Measurements from ENCODE around the gene CMBL. TPM values are rescaled to one million over a fixed set of nuclear protein-coding genes. Genes with fewer than 3 reads are reported as not detected.
"Not testable (repeated sequence)": the region's sequence is repeated elsewhere in the genome, so short reads cannot be mapped to it uniquely, and the experiment has no call there.

CMBL gene
- total RNA-seq, 2 donors from 2014 or later, result 11.8 to 20.4 TPM

DNA sequence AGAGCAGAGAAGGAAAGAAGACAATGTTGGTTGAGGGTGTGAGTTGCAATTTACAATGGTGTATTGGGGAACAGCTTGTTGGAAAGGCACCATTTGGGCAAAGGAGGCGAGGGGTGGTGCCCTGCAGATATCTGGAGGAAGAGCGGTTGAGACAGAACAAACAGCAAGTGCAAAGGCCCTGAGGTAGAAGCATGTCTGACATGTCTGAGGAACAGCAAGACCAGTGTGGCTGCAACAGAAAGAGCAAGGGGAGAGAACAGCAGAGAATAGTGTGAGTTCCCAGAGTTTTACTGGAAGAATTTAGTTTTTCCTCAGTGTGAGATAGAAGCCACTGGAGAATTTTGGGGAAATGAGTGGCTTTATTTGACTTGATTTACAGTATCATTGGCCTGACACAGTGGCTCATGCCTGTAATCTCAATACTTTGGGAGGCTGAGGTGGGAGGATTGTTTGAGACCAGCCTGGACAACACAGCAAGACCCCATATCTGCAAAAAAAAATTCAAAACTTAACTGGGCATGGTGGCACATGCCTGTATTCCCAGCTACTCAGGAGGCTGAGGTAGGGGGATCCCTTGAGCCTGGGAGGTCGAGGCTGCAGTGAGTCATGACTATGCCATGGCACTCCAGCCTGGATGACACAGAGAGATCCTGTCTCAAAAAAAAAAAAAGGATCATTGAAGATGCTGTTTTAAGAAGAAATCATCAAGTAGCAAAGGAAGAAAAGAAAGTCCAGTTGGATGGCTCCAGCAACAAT is 13.6 kb downstream of the CMBL start:
- intact Hi-C loops (cut with DNase I), result no loop called here
- DNase-seq (ENCODE audit: low spot score), result peak; percentile 16

DNA sequence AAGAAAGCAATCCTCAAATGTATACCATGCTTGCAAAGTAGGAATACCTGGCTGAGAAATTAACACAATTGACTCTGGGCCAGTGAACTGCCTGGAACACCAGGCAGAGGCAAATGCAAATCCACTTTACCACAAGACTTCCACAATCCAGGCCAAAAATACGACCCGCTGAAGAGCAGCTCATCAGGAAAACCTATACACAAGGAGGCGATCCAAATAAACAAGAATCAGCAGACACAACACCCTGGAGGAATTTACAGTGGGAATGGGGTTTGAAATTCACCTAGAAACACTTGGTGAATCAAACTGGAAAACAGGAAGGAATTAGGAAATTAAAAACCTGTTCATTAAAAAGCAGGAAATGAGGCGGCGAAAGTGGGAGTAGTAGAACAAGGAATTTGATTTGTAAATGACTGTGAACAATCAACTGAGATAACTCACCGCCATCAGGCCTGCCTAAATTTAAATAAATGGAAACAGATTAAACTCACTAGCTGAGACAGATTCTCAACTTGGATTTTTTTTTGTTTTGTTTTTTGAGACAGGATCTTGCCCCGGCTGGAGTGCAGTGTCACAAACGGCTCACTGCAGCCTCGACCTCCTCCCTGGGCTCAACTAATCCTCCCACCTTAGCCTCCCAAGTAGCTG is 15.9 kb downstream of the CMBL start:
- DNase-seq (ENCODE audit: low spot score), result peak; percentile 47
- intact Hi-C loops (cut with DNase I), result no loop called here

DNA sequence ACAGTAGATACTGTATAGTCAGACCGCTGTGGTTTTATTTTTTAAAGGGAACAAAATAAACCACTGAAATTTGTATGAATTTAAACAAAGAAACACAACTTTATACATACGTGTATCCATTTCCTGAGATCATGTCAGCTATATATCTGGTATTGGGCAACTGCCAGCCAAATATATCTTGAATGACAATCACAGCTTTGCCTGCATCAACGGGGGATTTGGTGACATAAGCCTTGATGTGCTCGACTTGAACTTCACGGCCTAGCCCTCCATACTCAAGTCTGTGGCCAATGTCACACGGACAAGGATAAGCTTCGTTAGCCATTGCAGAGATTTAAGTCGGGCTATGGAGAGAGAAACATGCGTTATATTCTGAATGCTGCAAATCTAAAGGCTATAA is 17.3 kb downstream of the CMBL start:
- DNase-seq (ENCODE audit: low spot score), result no peak
- intact Hi-C loops (cut with DNase I), result no loop called here

DNA sequence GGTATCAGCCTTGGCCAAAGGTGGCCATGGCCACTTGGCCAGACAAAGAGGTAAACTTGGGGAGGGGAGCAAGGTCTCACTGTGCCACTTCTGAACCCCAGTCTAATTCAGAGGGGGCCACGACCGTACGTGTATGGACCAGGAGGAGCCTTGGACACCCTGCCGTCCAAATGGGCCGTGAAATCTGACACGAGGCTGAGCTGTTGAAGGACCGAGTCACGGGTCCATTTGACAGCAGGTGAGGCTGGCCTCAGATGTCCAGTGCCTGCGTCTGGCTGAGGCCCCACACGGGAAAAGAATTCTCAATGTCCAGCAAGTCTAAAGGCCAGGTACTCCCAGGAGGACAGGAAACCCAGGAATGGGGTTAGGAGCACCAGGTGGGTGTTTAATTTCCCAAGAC is 17.7 kb downstream of the CMBL start:
- DNase-seq (ENCODE audit: low spot score), result peak; percentile 38
- intact Hi-C loops (cut with DNase I), result loop anchor here (10.0 kb wide), 1 partner anchor 135 kb away; no protein-coding TSS in a partner anchor

DNA sequence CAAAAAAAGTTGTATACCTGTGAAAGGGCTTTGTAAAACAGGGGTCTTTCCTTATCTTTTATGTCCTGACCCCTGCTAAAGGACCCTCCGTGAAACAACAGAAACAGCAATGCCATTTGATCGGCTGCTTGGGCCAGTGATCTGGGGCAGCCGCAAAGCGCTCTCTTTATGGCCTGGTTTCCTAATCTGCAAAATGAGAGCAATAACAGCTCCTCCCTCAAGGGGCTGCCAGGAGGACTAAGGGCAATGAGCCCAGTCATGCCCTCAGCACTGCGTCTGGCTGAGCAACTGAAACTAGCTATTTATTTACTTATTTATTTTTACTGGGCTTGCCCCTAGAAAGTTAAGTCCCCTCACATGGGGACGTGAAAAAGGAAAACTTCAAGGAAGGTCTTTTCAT is 18.3 kb downstream of the CMBL start:
- intact Hi-C loops (cut with DNase I), result loop anchor here (10.0 kb wide), 1 partner anchor 135 kb away; no protein-coding TSS in a partner anchor
- DNase-seq (ENCODE audit: low spot score), result no peak

DNA sequence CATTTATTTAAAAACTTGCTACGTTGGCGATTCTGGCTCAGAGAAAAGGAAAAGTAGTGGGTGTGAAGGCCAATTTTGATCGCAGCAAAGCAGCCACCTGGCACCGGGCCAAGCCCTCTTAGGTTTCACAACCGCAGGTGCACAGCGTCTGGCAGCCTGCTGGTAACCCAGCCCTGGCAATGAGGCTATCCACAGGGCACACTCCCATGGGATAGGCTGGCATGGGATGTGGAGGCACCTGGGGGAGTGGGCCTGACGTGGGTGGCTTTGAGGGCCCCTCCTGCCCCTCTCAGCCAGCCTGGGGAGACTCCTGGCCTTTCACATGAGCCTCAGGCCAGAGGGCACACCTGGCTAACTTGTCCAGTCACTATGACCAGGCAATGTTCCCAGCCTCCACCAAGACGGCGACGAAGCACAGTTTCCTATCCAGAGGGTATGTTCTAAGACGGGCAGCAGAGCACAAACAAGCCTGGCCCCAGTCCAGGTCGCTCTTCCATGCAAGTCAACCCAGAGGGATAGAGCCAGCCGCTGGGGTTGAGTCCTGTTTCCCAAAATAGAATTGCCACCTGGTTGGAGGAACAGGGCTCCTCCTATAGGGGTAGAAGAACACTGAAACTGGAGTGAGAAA is 19.0 kb downstream of the CMBL start:
- no peak for DNase-seq (ENCODE audit: low spot score)
- intact Hi-C loops (cut with DNase I), result loop anchor here (10.0 kb wide), 1 partner anchor 136 kb away; no protein-coding TSS in a partner anchor

DNA sequence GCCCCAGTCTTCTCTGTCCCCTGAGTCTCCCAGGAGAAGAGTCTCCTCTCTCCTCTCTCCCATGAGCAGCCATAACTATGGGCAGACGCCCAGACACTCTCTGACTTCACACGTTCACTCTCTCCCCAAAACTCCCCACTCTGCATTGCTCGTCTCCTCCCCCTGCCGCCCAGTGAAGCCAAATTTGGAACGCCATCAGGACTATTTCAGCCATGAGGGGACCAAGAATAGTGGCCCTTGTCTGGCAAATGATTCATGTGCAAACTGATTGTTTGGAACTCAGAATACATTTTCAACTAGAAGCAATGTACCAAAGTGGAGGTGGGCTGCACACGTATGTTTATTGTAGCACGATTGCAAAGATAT is 20.9 kb downstream of the CMBL start:
- intact Hi-C loops (cut with DNase I), result loop anchor here (10.0 kb wide), 1 partner anchor 138 kb away; no protein-coding TSS in a partner anchor
- DNase-seq (ENCODE audit: low spot score), result no peak

DNA sequence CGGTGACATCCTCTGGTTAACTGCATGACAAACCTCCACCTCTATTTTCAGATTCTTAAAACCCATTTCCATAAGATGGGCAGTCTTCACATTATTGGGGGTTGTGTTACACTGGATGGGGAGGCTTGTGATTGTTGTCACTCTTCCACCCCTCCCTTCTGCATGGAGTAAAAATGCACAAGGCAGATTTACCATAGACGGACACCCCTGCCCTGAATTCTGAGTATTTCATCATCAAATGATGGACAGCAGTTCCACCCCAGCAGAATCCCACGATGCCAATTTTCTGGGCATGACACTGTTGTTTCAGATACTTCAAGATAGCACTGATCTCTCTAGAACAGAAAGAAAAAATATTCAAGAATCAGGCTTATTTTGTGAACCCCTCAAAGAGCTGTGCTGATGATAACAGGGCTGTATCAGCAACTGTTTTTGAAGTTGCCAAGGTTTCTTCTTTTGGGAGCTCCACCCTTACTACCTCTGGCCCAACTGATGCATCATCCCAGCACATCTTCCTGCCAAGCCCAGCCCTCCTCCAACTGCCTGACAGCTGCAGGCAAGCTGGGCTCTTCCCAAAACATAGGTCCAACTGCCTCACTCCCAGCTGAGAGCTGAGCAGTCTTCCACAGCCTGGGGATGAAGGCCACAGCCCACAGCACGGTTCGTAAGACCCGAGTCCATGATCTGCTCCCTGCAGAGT is 21.4 kb downstream of the CMBL start:
- no peak for DNase-seq (ENCODE audit: low spot score)
- intact Hi-C loops (cut with DNase I), result loop anchor here (10.0 kb wide), 1 partner anchor 138 kb away; no protein-coding TSS in a partner anchor

DNA sequence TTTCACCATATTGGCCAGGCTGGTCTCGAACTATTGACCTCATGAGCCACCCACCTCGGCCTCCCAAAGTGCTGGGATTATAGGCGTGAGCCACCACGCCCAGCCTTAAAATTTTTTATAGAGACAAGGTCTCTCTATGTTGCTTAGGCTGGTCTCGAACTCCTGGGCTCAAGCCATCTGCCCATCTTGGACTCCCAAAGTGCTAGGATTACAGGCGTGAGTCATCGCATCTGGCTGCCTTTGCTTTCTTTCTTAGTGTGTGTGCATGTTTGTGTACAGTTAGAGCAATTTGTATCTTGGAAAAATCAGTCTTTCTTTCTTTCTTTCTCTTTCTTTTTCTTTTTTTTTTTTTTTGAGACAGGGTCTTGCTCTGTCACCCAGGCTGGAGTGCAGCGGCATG is 22.3 kb downstream of the CMBL start:
- DNase-seq (ENCODE audit: low spot score), result not testable (repeated sequence)
- intact Hi-C loops (cut with DNase I), result loop anchor here (10.0 kb wide), 1 partner anchor 139 kb away; no protein-coding TSS in a partner anchor

DNA sequence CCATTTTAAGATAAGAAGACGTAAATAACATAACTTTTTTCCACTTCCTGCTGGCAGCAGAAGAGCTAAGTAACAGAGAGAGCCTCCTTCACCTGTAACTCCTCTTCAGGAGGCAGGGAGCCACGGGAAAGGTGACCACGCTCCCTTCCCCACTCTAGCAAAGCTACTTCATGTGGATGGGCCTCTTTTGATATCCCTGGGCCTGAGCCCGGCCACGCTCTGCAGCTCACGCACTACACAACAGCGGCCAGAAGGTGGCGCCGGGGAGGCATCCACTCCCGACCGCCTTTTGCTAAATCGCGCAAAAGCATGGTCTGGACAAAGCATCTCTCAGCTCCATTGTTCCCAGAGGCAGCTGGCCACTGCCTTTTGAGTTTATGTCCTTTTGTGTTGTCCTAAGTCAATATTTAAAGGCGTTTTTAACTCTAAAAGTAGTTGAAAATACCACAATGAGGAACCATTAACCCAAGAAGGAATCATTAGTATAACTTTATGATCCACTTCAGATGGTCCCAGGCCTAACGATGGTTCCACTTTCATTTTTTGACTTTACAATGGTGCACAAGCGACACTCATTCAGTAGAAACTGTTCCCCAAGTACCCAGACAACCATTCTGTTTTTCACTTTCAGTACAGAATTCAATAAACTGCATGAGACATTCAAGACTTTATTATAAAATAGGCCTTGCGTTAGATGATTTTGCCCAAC is 23.6 kb downstream of the CMBL start:
- intact Hi-C loops (cut with DNase I), result loop anchor here (10.0 kb wide), 1 partner anchor 141 kb away; no protein-coding TSS in a partner anchor
- peak; percentile 96 for DNase-seq (ENCODE audit: low spot score)

DNA sequence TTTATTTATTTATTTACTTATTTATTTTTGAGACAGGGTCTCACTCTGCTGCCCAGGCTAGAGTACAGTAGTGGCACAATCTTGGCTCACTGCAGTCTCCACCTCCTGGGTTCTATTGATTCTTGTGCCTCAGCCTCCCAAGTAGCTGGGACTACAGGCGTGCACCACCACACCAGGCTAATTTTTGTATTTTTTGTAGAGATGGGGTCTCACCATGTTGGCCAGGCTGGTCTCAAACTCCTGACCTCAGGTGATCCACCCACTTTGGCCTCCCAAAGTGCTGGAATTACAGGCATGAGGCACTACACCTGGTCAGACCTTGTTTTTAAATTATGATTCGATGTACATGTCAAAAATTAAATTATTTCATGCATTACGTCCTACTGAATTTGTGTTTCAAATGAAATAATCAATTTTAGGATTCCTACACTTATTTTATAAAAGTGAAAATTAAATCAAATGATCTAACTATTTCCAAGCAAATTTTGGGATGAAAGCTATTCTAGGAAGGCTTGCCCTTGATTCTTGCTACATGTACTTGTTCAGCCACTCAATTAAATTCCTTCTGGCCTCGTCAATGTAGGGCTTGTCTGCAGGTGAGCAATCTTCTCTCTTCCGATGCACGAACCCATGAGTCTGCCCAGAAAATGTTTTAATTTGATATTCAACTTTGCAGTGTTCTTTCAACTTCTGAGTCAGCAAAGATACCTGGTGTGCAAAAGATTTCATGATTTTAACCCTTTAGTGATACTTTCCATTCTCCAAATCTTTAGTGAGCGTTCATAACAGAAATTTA is 27.6 kb downstream of the CMBL start:
- no peak for DNase-seq (ENCODE audit: low spot score)
- intact Hi-C loops (cut with DNase I), result loop anchor here (10.0 kb wide), 1 partner anchor 145 kb away; no protein-coding TSS in a partner anchor

DNA sequence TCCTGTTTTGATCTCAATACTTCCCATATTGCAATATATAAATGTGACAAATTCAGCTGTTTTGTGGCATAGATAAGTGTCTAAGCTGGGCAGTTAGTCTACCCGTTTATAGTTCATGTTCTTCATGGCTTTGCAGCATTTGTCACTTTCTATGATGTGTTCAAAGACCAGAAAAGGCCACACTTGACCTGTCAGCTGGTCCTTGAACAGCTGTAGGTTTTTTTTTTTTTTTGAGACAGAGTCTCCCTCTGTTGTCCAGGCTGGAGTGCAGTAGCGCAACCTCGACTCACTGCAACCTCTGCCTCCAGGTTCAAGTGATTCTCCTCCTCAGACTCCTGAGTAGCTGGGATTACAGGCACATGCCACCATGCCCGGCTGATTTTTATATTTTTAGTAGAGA is 28.4 kb downstream of the CMBL start:
- intact Hi-C loops (cut with DNase I), result no loop called here
- DNase-seq (ENCODE audit: low spot score), result no peak

DNA sequence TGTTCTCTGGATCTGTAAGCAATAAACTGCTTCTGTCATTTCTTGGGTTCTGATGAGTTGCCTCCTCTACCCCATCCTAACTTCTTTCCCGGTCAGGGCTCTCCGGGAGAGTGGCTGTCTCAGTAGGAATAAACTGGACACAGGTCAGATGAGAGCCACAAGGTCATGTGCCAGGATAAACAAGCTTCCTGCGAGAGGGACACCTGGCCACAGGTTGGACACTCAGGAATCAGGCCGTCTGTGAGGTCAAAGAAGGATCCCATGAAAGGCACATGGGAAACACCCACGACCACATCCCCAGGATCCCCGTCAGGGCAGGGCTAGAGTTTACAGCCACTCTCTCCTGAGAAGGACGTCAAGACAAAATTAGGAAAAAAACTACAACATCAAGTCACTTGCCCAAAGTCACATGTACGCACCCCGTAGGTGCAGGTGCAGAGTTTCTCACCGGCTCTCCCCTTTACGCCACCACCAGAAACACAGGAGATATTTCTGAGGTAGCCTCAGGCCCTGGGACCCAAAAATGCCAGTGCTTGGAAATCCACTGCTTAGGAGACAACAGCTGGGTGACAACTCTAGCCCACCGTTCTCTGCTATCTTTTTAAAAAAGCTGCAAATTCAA is 28.9 kb downstream of the CMBL start:
- intact Hi-C loops (cut with DNase I), result no loop called here
- DNase-seq (ENCODE audit: low spot score), result no peak

DNA sequence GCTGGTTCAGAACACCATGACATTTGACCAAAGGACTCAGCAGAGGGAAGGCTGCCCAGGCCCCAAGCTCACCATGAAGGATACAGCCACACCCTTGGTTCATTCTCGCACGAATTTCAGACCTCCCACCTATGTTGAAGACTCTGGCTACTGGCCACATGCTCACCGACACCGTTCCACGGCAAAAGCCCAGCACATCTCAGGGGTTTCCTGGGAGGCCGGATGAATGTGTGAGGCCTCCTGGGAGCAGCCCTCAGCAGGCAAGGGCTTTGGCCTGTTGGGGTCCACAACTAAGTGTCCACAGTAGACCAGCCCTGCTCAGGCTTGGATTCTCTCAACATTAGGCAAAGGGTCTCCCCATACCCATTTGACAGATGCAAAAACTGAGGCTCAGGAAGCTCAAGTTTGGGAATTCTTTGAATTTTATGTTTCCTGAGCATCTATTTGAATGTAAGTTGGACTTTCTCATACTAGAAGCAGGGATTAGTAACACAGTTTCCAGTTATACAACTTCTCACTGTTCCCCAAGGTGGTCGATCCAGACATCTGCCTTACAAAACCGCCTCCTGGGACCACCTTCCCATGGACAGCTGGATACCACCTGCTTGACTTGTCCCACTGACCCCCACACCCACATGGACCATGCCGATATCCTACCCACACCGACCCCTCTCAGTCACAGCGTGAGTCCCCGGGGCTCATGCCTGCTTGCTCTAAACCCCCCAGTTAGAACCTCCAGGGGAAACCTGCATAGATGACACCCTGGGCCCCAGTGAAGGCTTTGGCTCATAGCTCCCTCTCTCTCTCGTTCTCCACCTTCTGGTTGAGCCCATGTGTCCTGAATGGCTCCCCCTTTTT is 29.7 kb downstream of the CMBL start:
- intact Hi-C loops (cut with DNase I), result no loop called here
- DNase-seq (ENCODE audit: low spot score), result no peak

DNA sequence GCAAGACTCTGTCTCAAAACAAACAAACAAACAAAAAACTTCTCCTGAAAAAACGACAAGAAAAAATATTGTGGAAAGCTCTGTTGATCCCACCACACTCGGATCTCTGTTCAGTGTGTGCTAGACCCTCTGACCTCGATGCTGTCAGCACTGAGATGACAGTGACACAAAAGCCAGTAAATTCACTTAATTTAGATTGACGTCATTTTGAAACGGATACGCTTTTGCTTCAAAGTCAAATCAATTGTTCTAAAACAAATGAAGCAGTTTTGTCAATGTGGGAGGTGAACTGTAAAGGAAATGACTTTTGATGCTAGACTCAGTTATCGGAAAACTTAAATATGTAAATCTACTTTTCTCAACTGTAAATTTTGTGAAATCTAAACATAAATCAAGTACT is 31.0 kb downstream of the CMBL start:
- no peak for DNase-seq (ENCODE audit: low spot score)
- intact Hi-C loops (cut with DNase I), result no loop called here

DNA sequence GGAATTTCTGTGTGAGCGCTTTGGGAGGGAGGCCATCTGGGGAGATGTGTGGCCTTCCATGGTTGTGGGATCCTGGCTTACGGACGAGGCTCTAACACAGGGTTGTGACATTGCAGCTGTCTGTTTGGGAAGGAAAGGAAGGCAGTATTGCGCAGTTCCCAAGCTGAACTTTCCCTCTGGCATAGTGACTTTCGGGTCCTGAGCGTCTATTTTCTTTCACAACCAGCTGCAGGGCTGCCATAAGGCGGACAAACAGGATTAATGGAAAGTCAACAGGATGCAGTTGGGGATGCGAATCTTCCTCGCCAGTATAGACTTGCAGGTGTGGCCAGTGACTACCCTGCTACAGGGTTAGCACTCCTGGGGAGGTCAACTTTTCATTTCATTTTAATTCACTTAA is 31.7 kb downstream of the CMBL start:
- no peak for DNase-seq (ENCODE audit: low spot score)
- intact Hi-C loops (cut with DNase I), result no loop called here

DNA sequence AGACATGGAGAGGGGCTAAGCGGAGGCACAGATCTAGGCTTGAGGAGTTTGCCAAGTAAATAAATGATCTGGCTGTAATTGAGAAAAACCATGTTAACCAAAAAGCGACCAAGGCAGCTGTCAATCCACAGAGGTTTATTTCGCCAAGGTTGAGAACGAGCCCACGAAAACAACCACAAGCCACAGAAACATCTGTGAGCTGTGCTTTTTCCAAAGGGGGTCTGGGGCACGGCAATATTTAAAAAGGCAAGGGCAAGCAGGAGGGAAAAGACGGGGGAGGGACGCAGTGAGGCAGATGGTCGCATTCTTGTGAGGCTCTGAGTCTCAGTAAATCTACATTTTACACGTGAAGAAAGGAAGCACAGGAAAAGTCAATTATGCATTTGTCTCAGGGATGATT is 32.2 kb downstream of the CMBL start:
- no peak for DNase-seq (ENCODE audit: low spot score)
- intact Hi-C loops (cut with DNase I), result no loop called here

Measured in posterior vena cava (tissue), 2 donors.